ENCODE results near the gene FBXO17. TPM values are rescaled to one million over a fixed set of nuclear protein-coding genes. Genes with fewer than 3 reads are reported as not detected.
A peak's percentile ranks its signal among the peaks of the same experiment; 100 is the strongest.

Gene FBXO17
- total and polyA plus RNA-seq, 2 experiments from 2014 or later = 41.9 to 49.4 TPM

DNA sequence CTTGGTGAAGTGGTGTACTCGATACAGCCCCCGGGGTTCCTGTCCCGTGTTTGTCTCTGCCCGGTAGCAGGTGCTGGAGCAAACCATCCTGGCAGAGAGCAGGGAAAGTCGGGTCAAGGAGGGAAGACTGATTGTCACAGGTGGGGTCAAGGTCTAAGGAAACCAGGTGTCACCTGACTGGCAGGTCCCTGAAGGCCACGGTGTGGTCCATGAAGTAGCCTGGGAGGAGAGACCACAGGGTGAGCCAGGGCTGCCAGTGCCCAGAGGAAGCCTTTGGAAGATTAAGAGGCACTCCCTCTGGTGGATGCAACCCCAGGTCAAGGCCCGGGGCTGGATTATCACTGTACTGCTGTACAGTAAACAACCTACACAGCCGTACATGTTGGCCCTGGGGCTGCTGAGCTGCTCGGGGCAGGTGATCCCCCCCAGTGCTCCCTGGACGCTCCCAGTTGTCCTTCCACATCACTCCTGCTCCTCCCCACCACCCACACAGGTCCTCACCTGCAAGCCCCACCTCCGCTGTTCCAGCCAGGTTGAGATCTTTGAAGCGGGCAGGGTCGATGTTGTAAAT is 57.5 kb downstream of the FBXO17 start:
- H3K9me2 ChIP-seq (replicated peaks; ENCODE audit: insufficient read depth) = no peaks in the 10 kb centered on the region
- 79% methylated on average over 13 of the region's 13 CpGs for WGBS (ENCODE audit: low lambda C conversion rate, missing lambda C conversion rate)
- H2AFZ ChIP-seq = no peak overlapping the region
- H3K4me1 ChIP-seq (ENCODE audit: insufficient read depth) = no peaks in the 10 kb centered on the region
- H4K20me1 ChIP-seq (ENCODE audit: insufficient read depth, poor library complexity, severe bottlenecking) = no peaks in the 10 kb centered on the region
- no peak overlapping the region for H3K4me2 ChIP-seq
- H3K27ac ChIP-seq = no peak overlapping the region
- H3K36me3 ChIP-seq (replicated peaks; ENCODE audit: insufficient read depth, low read depth) = no peaks in the 10 kb centered on the region
- H3K79me2 ChIP-seq = no peaks in the 10 kb centered on the region
- no peaks in the 10 kb centered on the region for H3K9me3 ChIP-seq (ENCODE audit: low read depth)
- peak; percentile 43 for DNase-seq (ENCODE audit: low spot score)
- TF ChIP-seq, protein P1, sequence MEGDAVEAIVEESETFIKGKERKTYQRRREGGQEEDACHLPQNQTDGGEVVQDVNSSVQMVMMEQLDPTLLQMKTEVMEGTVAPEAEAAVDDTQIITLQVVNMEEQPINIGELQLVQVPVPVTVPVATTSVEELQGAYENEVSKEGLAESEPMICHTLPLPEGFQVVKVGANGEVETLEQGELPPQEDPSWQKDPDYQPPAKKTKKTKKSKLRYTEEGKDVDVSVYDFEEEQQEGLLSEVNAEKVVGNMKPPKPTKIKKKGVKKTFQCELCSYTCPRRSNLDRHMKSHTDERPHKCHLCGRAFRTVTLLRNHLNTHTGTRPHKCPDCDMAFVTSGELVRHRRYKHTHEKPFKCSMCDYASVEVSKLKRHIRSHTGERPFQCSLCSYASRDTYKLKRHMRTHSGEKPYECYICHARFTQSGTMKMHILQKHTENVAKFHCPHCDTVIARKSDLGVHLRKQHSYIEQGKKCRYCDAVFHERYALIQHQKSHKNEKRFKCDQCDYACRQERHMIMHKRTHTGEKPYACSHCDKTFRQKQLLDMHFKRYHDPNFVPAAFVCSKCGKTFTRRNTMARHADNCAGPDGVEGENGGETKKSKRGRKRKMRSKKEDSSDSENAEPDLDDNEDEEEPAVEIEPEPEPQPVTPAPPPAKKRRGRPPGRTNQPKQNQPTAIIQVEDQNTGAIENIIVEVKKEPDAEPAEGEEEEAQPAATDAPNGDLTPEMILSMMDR (IDR thresholded peaks at IDR 0.05; ENCODE audit: poor library complexity) = peak; percentile 21
- no peak for TF ChIP-seq EZH2phosphoT487 (IDR thresholded peaks at IDR 0.05; ENCODE audit: low read depth, severe bottlenecking, unreplicated experiment)
- no peaks in the 10 kb centered on the region for H3K27me3 ChIP-seq
- H3K4me3 ChIP-seq = no peak overlapping the region

DNA sequence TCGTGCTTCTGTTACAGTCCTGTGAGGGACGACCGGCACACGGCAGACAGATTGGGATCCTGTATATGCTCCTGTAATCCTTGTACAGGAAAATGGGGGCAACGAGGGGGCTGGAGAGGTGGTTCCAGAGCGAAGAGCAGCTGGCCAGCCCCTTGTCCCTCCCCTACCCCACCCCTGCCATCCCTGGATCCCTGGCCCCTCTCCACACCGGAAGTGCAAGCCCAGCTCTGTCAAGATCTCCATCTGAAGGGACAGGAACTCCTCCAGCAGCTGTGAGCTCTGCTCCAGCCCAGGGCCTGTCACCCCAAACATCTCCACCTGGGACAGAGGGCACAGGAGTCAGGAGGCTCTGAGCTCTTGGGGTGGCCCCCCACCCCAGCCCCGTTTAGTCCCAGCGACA is 58.0 kb downstream of the FBXO17 start:
- H2AFZ ChIP-seq = no peak overlapping the region
- H3K36me3 ChIP-seq (replicated peaks; ENCODE audit: insufficient read depth, low read depth) = no peaks in the 10 kb centered on the region
- no peak overlapping the region for H3K27ac ChIP-seq
- no peak overlapping the region for H3K4me2 ChIP-seq
- DNase-seq (ENCODE audit: low spot score) = no peak
- H3K9me3 ChIP-seq (ENCODE audit: low read depth) = no peaks in the 10 kb centered on the region
- H4K20me1 ChIP-seq (ENCODE audit: insufficient read depth, poor library complexity, severe bottlenecking) = no peaks in the 10 kb centered on the region
- no peak overlapping the region for H3K4me3 ChIP-seq
- 87% methylated on average over 5 of the region's 9 CpGs for WGBS (ENCODE audit: low lambda C conversion rate, missing lambda C conversion rate)
- no peaks in the 10 kb centered on the region for H3K9me2 ChIP-seq (replicated peaks; ENCODE audit: insufficient read depth)
- TF ChIP-seq, protein P1 (IDR thresholded peaks at IDR 0.05; ENCODE audit: poor library complexity) = no peak
- no peak for TF ChIP-seq EZH2phosphoT487 (IDR thresholded peaks at IDR 0.05; ENCODE audit: low read depth, severe bottlenecking, unreplicated experiment)
- no peak for TF ChIP-seq EZH2 (IDR thresholded peaks at IDR 0.05; ENCODE audit: borderline replicate concordance)
- no peaks in the 10 kb centered on the region for H3K27me3 ChIP-seq
- H3K4me1 ChIP-seq (ENCODE audit: insufficient read depth) = no peaks in the 10 kb centered on the region
- no peaks in the 10 kb centered on the region for H3K79me2 ChIP-seq

DNA sequence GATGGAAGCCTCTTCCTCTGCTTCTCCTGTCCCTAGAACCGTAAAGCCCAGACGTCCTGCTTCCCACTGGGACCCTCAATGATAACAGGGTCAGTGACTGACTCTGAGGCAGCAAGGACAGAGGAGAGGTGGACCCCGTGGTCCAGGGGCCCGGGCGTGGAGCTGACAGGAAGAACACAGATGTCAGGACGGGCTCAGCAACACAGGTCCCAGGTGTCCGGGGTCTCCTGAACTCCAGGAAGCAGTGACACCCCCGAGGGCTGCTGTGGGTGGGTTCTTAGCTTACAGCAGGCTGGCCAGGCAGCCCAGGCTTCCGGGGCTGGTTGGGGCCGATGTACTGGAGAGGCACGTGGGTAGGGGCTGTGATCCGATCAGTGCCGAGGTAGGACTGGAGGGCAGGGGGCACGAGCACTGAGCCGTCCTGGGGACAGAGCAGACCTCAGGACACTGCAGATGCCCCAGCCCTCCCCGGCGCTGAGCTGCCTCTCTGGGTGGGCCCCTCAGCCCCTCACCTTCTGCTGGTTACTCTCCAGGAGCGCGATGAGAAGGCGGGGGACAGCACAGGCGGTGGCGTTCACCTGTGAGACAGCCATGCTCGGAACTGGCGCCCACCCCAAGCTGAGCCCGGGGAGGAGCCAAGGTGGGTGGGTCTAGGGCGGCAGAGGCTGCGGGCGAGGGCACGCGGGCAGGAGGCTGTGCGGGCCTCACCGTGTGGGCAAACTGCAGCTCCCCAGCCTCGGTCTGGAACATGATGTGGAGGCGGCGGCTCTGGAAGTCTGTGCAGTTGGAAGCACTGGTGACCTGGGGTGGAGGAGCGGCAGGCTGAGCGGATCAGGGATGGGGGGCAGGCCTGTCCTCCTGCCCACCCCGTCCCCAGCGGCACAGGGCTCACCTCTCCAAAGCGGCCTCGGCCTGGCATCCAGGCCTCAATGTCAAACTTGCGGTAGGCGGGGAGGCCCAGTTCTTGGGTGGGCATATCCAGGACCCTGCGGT is 59.9 kb downstream of the FBXO17 start:
- Histone ChIP-seq H2AFZ (no peak overlapping the region), H3K9me3 (ENCODE audit: low read depth) (no peaks in the 10 kb centered on the region), H3K27ac (no peak overlapping the region), H3K9me2 (replicated peaks; ENCODE audit: insufficient read depth) (no peaks in the 10 kb centered on the region), H3K4me1 (ENCODE audit: insufficient read depth) (no peaks in the 10 kb centered on the region), H3K36me3 (replicated peaks; ENCODE audit: insufficient read depth, low read depth) (no peaks in the 10 kb centered on the region), H3K27me3 (no peaks in the 10 kb centered on the region), H3K4me3 (no peak overlapping the region), H3K4me2 (no peak overlapping the region), H3K79me2 (no peaks in the 10 kb centered on the region), H4K20me1 (ENCODE audit: insufficient read depth, poor library complexity, severe bottlenecking) (no peaks in the 10 kb centered on the region)
- TF ChIP-seq EZH2 (IDR thresholded peaks at IDR 0.05; ENCODE audit: borderline replicate concordance) (no peak), EZH2phosphoT487 (IDR thresholded peaks at IDR 0.05; ENCODE audit: low read depth, severe bottlenecking, unreplicated experiment) (no peak)
- TF ChIP-seq, protein P1 (IDR thresholded peaks at IDR 0.05; ENCODE audit: poor library complexity) = no peak
- DNase-seq (ENCODE audit: low spot score) = no peak
- 92% methylated on average over 40 of the region's 44 CpGs for WGBS (ENCODE audit: low lambda C conversion rate, missing lambda C conversion rate)
